BLaER1 (cell line): Measurements from ENCODE around the gene ZFAND2B.
A peak's percentile ranks its signal among the peaks of the same experiment; 100 is the strongest.

Experiments used
- H3K27ac ChIP-seq: shearing (Covaris generic); formaldehyde crosslinking; 2 replicates; pipeline ENCODE4 v1.8.1; 2022
- H3K27me3 ChIP-seq: shearing (Covaris generic); formaldehyde crosslinking; 2 replicates; pipeline ENCODE4 v1.8.1; 2022
- H3K36me3 ChIP-seq: shearing (Covaris generic); formaldehyde crosslinking; 2 replicates; pipeline ENCODE4 v1.8.1; 2022
- H3K4me1 ChIP-seq: shearing (Covaris generic); formaldehyde crosslinking; 2 replicates; pipeline ENCODE4 v1.8.1; 2022
- H3K4me2 ChIP-seq: shearing (Covaris generic); formaldehyde crosslinking; 2 replicates; pipeline ENCODE4 v1.8.1; 2022
- H3K4me3 ChIP-seq: shearing (Covaris generic); formaldehyde crosslinking; 2 replicates; pipeline ENCODE4 v1.8.1; 2022
- H3K9ac ChIP-seq: shearing (Covaris generic); formaldehyde crosslinking; 2 replicates; pipeline ENCODE4 v1.8.1; 2022
- H3K9me3 ChIP-seq: shearing (Covaris generic); formaldehyde crosslinking; 2 replicates; pipeline ENCODE4 v1.8.1; 2022
- H4K20me1 ChIP-seq: shearing (Covaris generic); formaldehyde crosslinking; 2 replicates; pipeline ENCODE4 v1.8.1; 2022
- Cebpa-rat ChIP-seq: shearing (Covaris generic); IDR thresholded peaks from 2 replicates; pipeline ENCODE4 v1.8.1; 2022

ZFAND2B gene

GRCh38 chr2:219206328-219207133 is at the start of gene ZFAND2B:
ZFAND2B (plus strand) TSS chr2:219206782; CDS start chr2:219206988, 206 bp downstream.
- peak within 1 kb of the TSS; percentile 81 for H3K27ac ChIP-seq
- H3K9me3 ChIP-seq: no peaks in the 10 kb centered on the region
- H4K20me1 ChIP-seq: no peaks in the 10 kb centered on the region
- peak within 1 kb of the TSS; percentile 95 for H3K4me2 ChIP-seq
- peaks cover 40% of the 10 kb centered on the region for H3K4me1 ChIP-seq
- H3K9ac ChIP-seq: peak within 1 kb of the TSS; percentile 78
- H3K36me3 ChIP-seq: peaks cover 34% of the 10 kb centered on the region
- no peak for TF ChIP-seq Cebpa-rat
- H3K4me3 ChIP-seq: peak within 1 kb of the TSS; percentile 66
- no peaks in the 10 kb centered on the region for H3K27me3 ChIP-seq

- peaks cover 13% of the 10 kb centered on the region for H3K4me1 ChIP-seq
- no peak overlapping the region for H3K4me3 ChIP-seq
- H3K9me3 ChIP-seq: no peaks in the 10 kb centered on the region
- 0 out of 2 replicates have a peak, but pooled peaks cover 7% of the 10 kb centered on the region for H4K20me1 ChIP-seq
- no peak overlapping the region for H3K27ac ChIP-seq
- H3K27me3 ChIP-seq: no peaks in the 10 kb centered on the region
- no peak overlapping the region for H3K9ac ChIP-seq
- H3K36me3 ChIP-seq: peaks cover 24% of the 10 kb centered on the region
- no peak overlapping the region for H3K4me2 ChIP-seq
- no peak for TF ChIP-seq Cebpa-rat
Observed at GRCh38 chr2:219157396-219157795, 49.2 kb upstream of the ZFAND2B start.

- H4K20me1 ChIP-seq: 0 out of 2 replicates have a peak, but pooled peaks cover 7% of the 10 kb centered on the region
- no peaks in the 10 kb centered on the region for H3K27me3 ChIP-seq
- no peak overlapping the region for H3K4me2 ChIP-seq
- H3K36me3 ChIP-seq: peaks cover 19% of the 10 kb centered on the region
- H3K4me1 ChIP-seq: peaks cover 13% of the 10 kb centered on the region
- no peaks in the 10 kb centered on the region for H3K9me3 ChIP-seq
- H3K4me3 ChIP-seq: no peak overlapping the region
- TF ChIP-seq Cebpa-rat: no peak
- H3K9ac ChIP-seq: no peak overlapping the region
- H3K27ac ChIP-seq: no peak overlapping the region
Observed at GRCh38 chr2:219158025-219158424, 48.6 kb upstream of the ZFAND2B start.

- no peaks in the 10 kb centered on the region for H3K27me3 ChIP-seq
- H3K4me3 ChIP-seq: no peak overlapping the region
- H4K20me1 ChIP-seq: 0 out of 2 replicates have a peak, but pooled peaks cover 4% of the 10 kb centered on the region
- H3K4me1 ChIP-seq: peaks cover 13% of the 10 kb centered on the region
- H3K9ac ChIP-seq: no peak overlapping the region
- no peak overlapping the region for H3K27ac ChIP-seq
- no peaks in the 10 kb centered on the region for H3K9me3 ChIP-seq
- H3K4me2 ChIP-seq: no peak overlapping the region
- H3K36me3 ChIP-seq: peaks cover 15% of the 10 kb centered on the region
- TF ChIP-seq Cebpa-rat: no peak
Observed at GRCh38 chr2:219158586-219158985, 48.0 kb upstream of the ZFAND2B start.

- H3K27ac ChIP-seq: no peak overlapping the region
- peaks cover 13% of the 10 kb centered on the region for H3K4me1 ChIP-seq
- H3K9me3 ChIP-seq: no peaks in the 10 kb centered on the region
- H3K36me3 ChIP-seq: peaks cover 11% of the 10 kb centered on the region
- H4K20me1 ChIP-seq: no peaks in the 10 kb centered on the region
- H3K4me3 ChIP-seq: peak overlapping the region; percentile 69
- H3K4me2 ChIP-seq: peak overlapping the region; percentile 84
- H3K27me3 ChIP-seq: no peaks in the 10 kb centered on the region
- H3K9ac ChIP-seq: peak overlapping the region; percentile 88
- TF ChIP-seq Cebpa-rat: no peak
Observed at GRCh38 chr2:219159771-219160185, 46.8 kb upstream of the ZFAND2B start.

- H3K4me3 ChIP-seq: peak within 1 kb of the TSS; percentile 69
- peak within 1 kb of the TSS; percentile 84 for H3K4me2 ChIP-seq
- H3K27me3 ChIP-seq: no peaks in the 10 kb centered on the region
- no peak for TF ChIP-seq Cebpa-rat
- H3K9ac ChIP-seq: peak within 1 kb of the TSS; percentile 88
- H4K20me1 ChIP-seq: no peaks in the 10 kb centered on the region
- H3K36me3 ChIP-seq: peaks cover 11% of the 10 kb centered on the region
- no peaks in the 10 kb centered on the region for H3K9me3 ChIP-seq
- H3K27ac ChIP-seq: peak within 1 kb of the TSS; percentile 89
- peaks cover 13% of the 10 kb centered on the region for H3K4me1 ChIP-seq
Observed at GRCh38 chr2:219160186-219161017, 46.2 kb upstream of the ZFAND2B start, which contains the start of gene NHEJ1. NHEJ1 (minus strand) TSS chr2:219160815; CDS start chr2:219158362, 2,453 bp downstream.

- Histone ChIP-seq H3K27me3 (no peaks in the 10 kb centered on the region), H3K9me3 (no peaks in the 10 kb centered on the region), H3K9ac (no peak overlapping the region; the same call in 1 of the 2 replicates), H3K27ac (no peak overlapping the region), H4K20me1 (no peaks in the 10 kb centered on the region), H3K4me1 (peaks cover 13% of the 10 kb centered on the region), H3K36me3 (peaks cover 11% of the 10 kb centered on the region), H3K4me2 (peak overlapping the region; percentile 84), H3K4me3 (peak overlapping the region; percentile 69)
- no peak for TF ChIP-seq Cebpa-rat
Observed at GRCh38 chr2:219161097-219161496, 45.5 kb upstream of the ZFAND2B start.

- Histone ChIP-seq H3K4me3 (no peak overlapping the region), H3K4me2 (no peak overlapping the region), H3K9me3 (no peaks in the 10 kb centered on the region), H3K27ac (no peak overlapping the region), H3K36me3 (no peaks in the 10 kb centered on the region), H4K20me1 (no peaks in the 10 kb centered on the region), H3K4me1 (peaks cover 13% of the 10 kb centered on the region), H3K9ac (no peak overlapping the region), H3K27me3 (no peaks in the 10 kb centered on the region)
- TF ChIP-seq Cebpa-rat: no peak
Observed at GRCh38 chr2:219163156-219163555, 43.4 kb upstream of the ZFAND2B start.

- H3K9me3 ChIP-seq: no peaks in the 10 kb centered on the region
- H3K4me3 ChIP-seq: no peak overlapping the region
- no peak for TF ChIP-seq Cebpa-rat
- no peak overlapping the region for H3K9ac ChIP-seq
- H3K36me3 ChIP-seq: no peaks in the 10 kb centered on the region
- H3K4me2 ChIP-seq: no peak overlapping the region
- H3K27ac ChIP-seq: no peak overlapping the region
- no peaks in the 10 kb centered on the region for H4K20me1 ChIP-seq
- H3K4me1 ChIP-seq: peaks cover 8% of the 10 kb centered on the region
- no peaks in the 10 kb centered on the region for H3K27me3 ChIP-seq
Observed at GRCh38 chr2:219165058-219165911, 41.3 kb upstream of the ZFAND2B start.
